Measurements from ENCODE around the gene IVD. TPM values are rescaled to one million over a fixed set of nuclear protein-coding genes. Genes with fewer than 3 reads are reported as not detected.

The IVD gene
- total and polyA plus RNA-seq, 5 donors from 2014 or later = 25.0 to 40.2 (median 32.9) TPM

DNA sequence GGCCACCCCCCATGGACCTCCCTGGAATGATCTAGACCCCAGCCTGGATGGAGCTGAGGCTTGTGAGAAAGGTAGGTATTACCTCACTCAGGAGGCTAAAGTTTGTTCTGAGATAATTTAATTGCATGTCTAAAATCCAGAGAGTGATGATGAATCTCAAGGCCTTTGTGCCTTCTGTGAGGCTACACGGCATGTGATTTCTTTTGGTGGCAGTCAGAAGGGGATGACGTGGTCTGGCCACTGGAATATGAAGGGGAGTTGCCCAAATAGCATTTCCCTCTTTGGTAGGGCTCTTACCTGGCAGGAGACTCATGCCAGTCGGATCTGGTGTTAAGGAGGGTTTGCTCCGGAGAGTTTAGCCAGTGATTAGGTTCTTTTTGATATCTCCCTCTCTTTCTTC is 37.7 kb downstream of the IVD start:
- Histone ChIP-seq H3K9me3 (ENCODE audit: control insufficient read depth in 2 of 2, low read length in 2 of 2) (no peaks in the 10 kb centered on the region), H3K4me1 (ENCODE audit: control insufficient read depth, insufficient read depth, low read length, poor library complexity, severe bottlenecking) (peaks cover 44% of the 10 kb centered on the region), H3K27ac (ENCODE audit: insufficient read depth, low read length, poor library complexity, severe bottlenecking) (no peak overlapping the region), H3K27me3 (ENCODE audit: control insufficient read depth, insufficient read depth, low read length) (no peaks in the 10 kb centered on the region), H3K4me3 (ENCODE audit: low read depth, low read length) (peak overlapping the region; percentile 63), H3K36me3 (ENCODE audit: control insufficient read depth, insufficient read depth, low read length) (no peaks in the 10 kb centered on the region)
- Mint-ChIP-seq H3K27me3 (peaks cover 26% of the 10 kb centered on the region), H3K4me3 (peak overlapping the region in 3 of 4 donors; percentile 92 to 98 (median 93)), H3K4me1 (peaks cover 0 to 70% (median 43%) of the 10 kb centered on the region in 4 donors), H3K36me3 (no peaks in the 10 kb centered on the region), H3K9me3 (peaks cover 0 to 1% (median 0%) of the 10 kb centered on the region in 7 donors), H3K27ac (peak overlapping the region in 2 of 3 donors; percentile 78 to 88)
- DNase-seq (no peak), ATAC-seq (ENCODE audit: low read depth in 2 of 2) (no peak)

DNA sequence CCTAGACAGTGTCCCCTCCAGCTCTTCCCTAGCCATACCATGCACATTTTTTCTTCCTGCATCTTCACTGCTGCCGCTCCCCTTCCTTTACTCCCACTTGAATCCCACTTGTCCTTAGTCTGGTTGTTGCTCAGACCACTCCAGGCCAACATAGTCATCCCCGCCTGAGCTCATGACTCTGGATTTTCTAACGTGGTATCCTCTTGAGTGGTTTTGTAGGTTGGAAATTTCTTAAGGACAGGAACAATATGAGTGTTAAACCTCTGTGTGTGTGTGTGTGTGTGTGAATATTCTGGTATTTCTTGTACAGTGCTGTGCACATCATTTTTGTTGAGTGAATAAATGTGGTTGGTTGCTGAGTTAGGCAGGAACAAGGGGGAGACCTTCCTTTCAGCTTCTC is 38.3 kb downstream of the IVD start:
- no peaks in the 10 kb centered on the region for H3K27me3 ChIP-seq (ENCODE audit: control insufficient read depth, insufficient read depth, low read length)
- DNase-seq (no peak), ATAC-seq (ENCODE audit: low read depth in 2 of 2) (no peak)
- H3K27ac ChIP-seq (ENCODE audit: insufficient read depth, low read length, poor library complexity, severe bottlenecking) = no peak overlapping the region
- peaks cover 44% of the 10 kb centered on the region for H3K4me1 ChIP-seq (ENCODE audit: control insufficient read depth, insufficient read depth, low read length, poor library complexity, severe bottlenecking)
- peaks cover 20% of the 10 kb centered on the region for H3K27me3 Mint-ChIP-seq
- H3K4me3 Mint-ChIP-seq = peak overlapping the region; percentile 83 to 98 (median 92)
- H3K36me3 Mint-ChIP-seq = no peaks in the 10 kb centered on the region
- no peaks in the 10 kb centered on the region for H3K36me3 ChIP-seq (ENCODE audit: control insufficient read depth, insufficient read depth, low read length)
- H3K4me1 Mint-ChIP-seq = peaks cover 0 to 66% (median 43%) of the 10 kb centered on the region in 4 donors
- H3K27ac Mint-ChIP-seq = peak overlapping the region; percentile 28 to 78 (median 57)
- H3K4me3 ChIP-seq (ENCODE audit: low read depth, low read length) = no peak overlapping the region
- peaks cover 0 to 1% (median 0%) of the 10 kb centered on the region in 7 donors for H3K9me3 Mint-ChIP-seq
- no peaks in the 10 kb centered on the region for H3K9me3 ChIP-seq (ENCODE audit: control insufficient read depth in 2 of 2, low read length in 2 of 2)

DNA sequence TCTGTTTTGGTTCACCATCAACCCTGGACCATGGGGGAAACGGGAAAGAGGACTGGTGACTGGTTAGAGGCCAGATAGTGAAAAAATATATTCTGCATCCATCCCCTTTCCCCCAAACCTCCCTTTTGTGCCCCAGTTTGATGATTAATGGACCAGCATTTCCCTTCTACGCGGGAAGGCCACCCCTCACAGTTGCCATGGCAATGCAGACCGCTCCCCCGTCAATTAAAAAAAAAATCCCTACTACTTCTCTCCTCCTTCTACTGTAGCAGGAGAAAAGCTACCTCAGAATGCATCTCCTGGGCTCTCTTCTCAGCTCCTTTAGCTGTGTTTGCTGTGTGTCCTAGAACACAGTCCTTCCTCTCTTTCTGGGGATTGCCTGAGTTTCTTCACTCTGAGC is 39.1 kb downstream of the IVD start:
- Histone ChIP-seq H3K36me3 (ENCODE audit: control insufficient read depth, insufficient read depth, low read length) (no peaks in the 10 kb centered on the region), H3K4me1 (ENCODE audit: control insufficient read depth, insufficient read depth, low read length, poor library complexity, severe bottlenecking) (peaks cover 43% of the 10 kb centered on the region), H3K9me3 (ENCODE audit: control insufficient read depth in 2 of 2, low read length in 2 of 2) (no peaks in the 10 kb centered on the region), H3K27ac (ENCODE audit: insufficient read depth, low read length, poor library complexity, severe bottlenecking) (no peak overlapping the region), H3K27me3 (ENCODE audit: control insufficient read depth, insufficient read depth, low read length) (no peaks in the 10 kb centered on the region), H3K4me3 (ENCODE audit: low read depth, low read length) (no peak overlapping the region)
- peak overlapping the region; percentile 2 to 98 (median 32) for H3K4me3 Mint-ChIP-seq
- no peak for DNase-seq
- peaks cover 0 to 1% (median 0%) of the 10 kb centered on the region in 7 donors for H3K9me3 Mint-ChIP-seq
- peaks cover 11% of the 10 kb centered on the region for H3K27me3 Mint-ChIP-seq
- no peaks in the 10 kb centered on the region for H3K36me3 Mint-ChIP-seq
- no peak for ATAC-seq (ENCODE audit: low read depth in 2 of 2)
- H3K27ac Mint-ChIP-seq = peak overlapping the region in 2 of 3 donors; percentile 21 to 35
- peaks cover 0 to 68% (median 47%) of the 10 kb centered on the region in 4 donors for H3K4me1 Mint-ChIP-seq

DNA sequence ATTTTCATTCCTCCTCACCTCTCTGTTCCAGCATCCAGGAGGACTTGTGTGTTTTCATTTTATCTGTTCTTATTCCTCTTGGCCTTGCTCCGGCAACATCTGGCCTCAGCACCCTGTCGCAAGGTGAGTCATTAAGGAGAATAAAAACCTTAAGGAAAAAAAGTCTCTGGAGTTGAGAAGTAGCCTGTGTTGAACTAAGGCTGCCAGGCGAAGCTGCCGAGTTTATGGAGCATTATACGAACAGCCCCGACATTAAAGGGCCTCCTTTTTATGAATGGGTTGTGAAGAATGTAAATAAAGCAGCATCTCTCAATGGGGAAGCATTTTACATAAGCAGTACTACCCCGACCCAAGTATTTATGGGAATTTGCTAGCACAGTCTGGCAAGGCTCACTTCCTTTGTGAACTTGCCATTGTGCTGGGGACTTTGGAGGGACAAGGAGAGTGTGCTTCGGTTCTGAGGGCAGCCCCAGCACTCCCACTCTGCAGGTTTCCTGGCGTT is 39.9 kb downstream of the IVD start:
- H3K36me3 ChIP-seq (ENCODE audit: control insufficient read depth, insufficient read depth, low read length) = no peaks in the 10 kb centered on the region
- H3K27me3 ChIP-seq (ENCODE audit: control insufficient read depth, insufficient read depth, low read length) = no peaks in the 10 kb centered on the region
- DNase-seq (no peak), ATAC-seq (ENCODE audit: low read depth in 2 of 2) (no peak)
- Mint-ChIP-seq H3K4me1 (peaks cover 0 to 68% (median 50%) of the 10 kb centered on the region in 4 donors), H3K36me3 (no peaks in the 10 kb centered on the region), H3K9me3 (peaks cover 0 to 1% (median 0%) of the 10 kb centered on the region in 7 donors), H3K4me3 (peak overlapping the region in 1 of 4 donors; percentile 98), H3K27ac (peak overlapping the region in 1 of 3 donors; percentile 35), H3K27me3 (peaks cover 4% of the 10 kb centered on the region)
- H3K9me3 ChIP-seq (ENCODE audit: control insufficient read depth in 2 of 2, low read length in 2 of 2) = no peaks in the 10 kb centered on the region
- peaks cover 40% of the 10 kb centered on the region for H3K4me1 ChIP-seq (ENCODE audit: control insufficient read depth, insufficient read depth, low read length, poor library complexity, severe bottlenecking)
- no peak overlapping the region for H3K4me3 ChIP-seq (ENCODE audit: low read depth, low read length)
- H3K27ac ChIP-seq (ENCODE audit: insufficient read depth, low read length, poor library complexity, severe bottlenecking) = no peak overlapping the region

DNA sequence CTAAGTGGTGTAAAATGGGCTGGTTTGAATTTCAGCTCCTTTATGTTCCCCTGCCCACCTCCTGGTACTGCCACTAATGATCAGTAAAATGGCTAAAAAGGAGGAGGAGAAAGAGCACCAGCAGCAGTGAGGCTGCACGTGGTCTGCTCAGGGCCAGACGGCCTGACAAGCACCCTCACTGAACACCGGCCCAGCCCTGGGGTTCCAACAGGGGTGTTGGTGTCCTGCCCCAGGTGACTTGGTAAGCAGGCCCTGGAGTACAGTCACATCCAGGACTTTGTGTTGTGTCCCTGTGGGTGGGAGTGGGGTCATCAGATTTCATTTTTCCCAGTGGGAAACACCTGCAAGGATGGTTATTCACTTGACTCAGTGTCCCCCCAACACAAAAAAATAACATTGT is 40.5 kb downstream of the IVD start:
- Histone ChIP-seq H3K36me3 (ENCODE audit: control insufficient read depth, insufficient read depth, low read length) (no peaks in the 10 kb centered on the region), H3K4me1 (ENCODE audit: control insufficient read depth, insufficient read depth, low read length, poor library complexity, severe bottlenecking) (peaks cover 42% of the 10 kb centered on the region), H3K4me3 (ENCODE audit: low read depth, low read length) (no peak overlapping the region), H3K27ac (ENCODE audit: insufficient read depth, low read length, poor library complexity, severe bottlenecking) (no peak overlapping the region), H3K9me3 (ENCODE audit: control insufficient read depth in 2 of 2, low read length in 2 of 2) (no peaks in the 10 kb centered on the region), H3K27me3 (ENCODE audit: control insufficient read depth, insufficient read depth, low read length) (no peaks in the 10 kb centered on the region)
- peaks cover 0 to 1% (median 0%) of the 10 kb centered on the region in 7 donors for H3K9me3 Mint-ChIP-seq
- H3K27ac Mint-ChIP-seq = no peak overlapping the region
- H3K4me3 Mint-ChIP-seq = no peak overlapping the region
- peaks cover 4% of the 10 kb centered on the region for H3K27me3 Mint-ChIP-seq
- no peak for DNase-seq
- no peak for ATAC-seq (ENCODE audit: low read depth in 2 of 2)
- peaks cover 2 to 74% (median 53%) of the 10 kb centered on the region in 4 donors for H3K4me1 Mint-ChIP-seq
- H3K36me3 Mint-ChIP-seq = no peaks in the 10 kb centered on the region

DNA sequence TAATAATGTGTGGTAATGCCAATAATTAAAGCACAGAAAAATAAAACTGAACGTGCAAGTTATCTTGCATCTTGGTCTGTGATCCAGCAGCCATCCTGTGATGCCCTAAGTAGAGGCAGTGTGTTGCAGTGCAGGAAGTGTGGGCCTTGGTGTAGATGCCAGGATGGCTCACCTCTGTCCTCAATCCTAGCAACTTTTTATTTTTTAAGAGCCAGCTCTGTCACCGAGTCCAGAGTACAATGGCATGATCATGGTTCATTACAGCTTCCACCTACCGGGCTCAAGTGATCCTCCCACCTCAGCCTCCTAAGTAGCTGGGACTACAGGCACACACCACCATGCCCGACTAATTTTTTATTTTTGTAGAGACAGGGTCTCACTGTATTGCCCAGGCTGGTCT is 42.8 kb downstream of the IVD start:
- no peak overlapping the region for H3K27ac Mint-ChIP-seq
- Histone ChIP-seq H3K4me3 (ENCODE audit: low read depth, low read length) (no peak overlapping the region), H3K27me3 (ENCODE audit: control insufficient read depth, insufficient read depth, low read length) (no peaks in the 10 kb centered on the region), H3K9me3 (ENCODE audit: control insufficient read depth in 2 of 2, low read length in 2 of 2) (no peaks in the 10 kb centered on the region), H3K4me1 (ENCODE audit: control insufficient read depth, insufficient read depth, low read length, poor library complexity, severe bottlenecking) (peaks cover 47% of the 10 kb centered on the region), H3K36me3 (ENCODE audit: control insufficient read depth, insufficient read depth, low read length) (no peaks in the 10 kb centered on the region), H3K27ac (ENCODE audit: insufficient read depth, low read length, poor library complexity, severe bottlenecking) (no peak overlapping the region)
- DNase-seq (no peak), ATAC-seq (ENCODE audit: low read depth in 2 of 2) (no peak)
- H3K36me3 Mint-ChIP-seq = no peaks in the 10 kb centered on the region
- peaks cover 4% of the 10 kb centered on the region for H3K27me3 Mint-ChIP-seq
- H3K4me1 Mint-ChIP-seq = peaks cover 13 to 85% (median 65%) of the 10 kb centered on the region in 4 donors
- H3K9me3 Mint-ChIP-seq = no peaks in the 10 kb centered on the region
- no peak overlapping the region for H3K4me3 Mint-ChIP-seq

DNA sequence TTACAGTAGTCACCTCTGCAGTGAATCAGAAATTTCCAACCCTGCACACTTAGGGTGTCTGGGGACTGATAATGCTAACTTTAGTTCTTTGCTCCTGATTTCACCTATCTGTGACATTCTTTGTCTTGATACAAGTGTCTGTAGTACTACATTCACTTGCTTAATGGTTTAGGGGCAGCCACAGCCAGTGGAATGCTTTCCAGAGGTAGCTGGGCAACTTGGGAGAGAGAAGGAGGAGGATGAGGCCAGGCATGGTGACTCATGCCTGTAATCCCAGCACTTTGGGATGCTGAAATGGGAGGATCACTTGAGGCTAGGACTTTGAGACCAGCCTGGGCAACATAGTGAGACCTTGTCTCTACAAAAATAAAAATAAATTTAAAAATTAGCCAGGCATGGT is 43.7 kb downstream of the IVD start:
- ATAC-seq (ENCODE audit: low read depth in 2 of 2) (no peak), DNase-seq (no peak)
- Histone ChIP-seq H3K4me3 (ENCODE audit: low read depth, low read length) (no peak overlapping the region), H3K27ac (ENCODE audit: insufficient read depth, low read length, poor library complexity, severe bottlenecking) (no peak overlapping the region), H3K27me3 (ENCODE audit: control insufficient read depth, insufficient read depth, low read length) (no peaks in the 10 kb centered on the region), H3K4me1 (ENCODE audit: control insufficient read depth, insufficient read depth, low read length, poor library complexity, severe bottlenecking) (peaks cover 48% of the 10 kb centered on the region), H3K36me3 (ENCODE audit: control insufficient read depth, insufficient read depth, low read length) (no peaks in the 10 kb centered on the region), H3K9me3 (ENCODE audit: control insufficient read depth in 2 of 2, low read length in 2 of 2) (no peaks in the 10 kb centered on the region)
- Mint-ChIP-seq H3K4me3 (peak overlapping the region in 1 of 4 donors; percentile 25), H3K27ac (peak overlapping the region in 2 of 3 donors; percentile 62 to 80), H3K4me1 (peaks cover 13 to 85% (median 65%) of the 10 kb centered on the region in 4 donors), H3K36me3 (no peaks in the 10 kb centered on the region), H3K27me3 (no peaks in the 10 kb centered on the region), H3K9me3 (no peaks in the 10 kb centered on the region)

DNA sequence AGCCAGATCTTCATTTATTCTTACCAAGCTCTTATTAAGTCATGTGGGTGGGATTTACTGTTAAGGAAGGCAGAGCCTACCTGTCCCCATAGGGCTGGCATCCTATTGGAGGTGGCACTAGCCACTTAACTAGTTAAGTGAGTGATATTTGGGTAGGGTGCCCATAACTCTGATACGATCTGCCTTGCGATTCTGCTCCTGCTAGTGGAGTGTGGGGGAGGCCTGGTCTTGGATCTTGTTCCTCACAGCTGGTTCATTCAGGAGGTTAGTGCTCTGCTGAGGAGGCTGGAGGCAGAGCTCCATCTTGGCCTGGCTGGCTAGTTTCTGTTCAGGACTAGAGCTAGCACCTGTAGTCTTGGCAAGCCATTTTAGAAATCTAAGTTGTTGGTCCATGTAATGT is 44.5 kb downstream of the IVD start:
- Histone ChIP-seq H3K4me3 (ENCODE audit: low read depth, low read length) (no peak overlapping the region), H3K27me3 (ENCODE audit: control insufficient read depth, insufficient read depth, low read length) (no peaks in the 10 kb centered on the region), H3K27ac (ENCODE audit: insufficient read depth, low read length, poor library complexity, severe bottlenecking) (no peak overlapping the region), H3K4me1 (ENCODE audit: control insufficient read depth, insufficient read depth, low read length, poor library complexity, severe bottlenecking) (peaks cover 53% of the 10 kb centered on the region), H3K9me3 (ENCODE audit: control insufficient read depth in 2 of 2, low read length in 2 of 2) (no peaks in the 10 kb centered on the region), H3K36me3 (ENCODE audit: control insufficient read depth, insufficient read depth, low read length) (no peaks in the 10 kb centered on the region)
- peak overlapping the region in 2 of 4 donors; percentile 2 to 67 for H3K4me3 Mint-ChIP-seq
- H3K36me3 Mint-ChIP-seq = no peaks in the 10 kb centered on the region
- ATAC-seq (ENCODE audit: low read depth in 2 of 2) (no peak), DNase-seq (no peak)
- H3K27ac Mint-ChIP-seq = peak overlapping the region; percentile 55 to 80 (median 66)
- H3K9me3 Mint-ChIP-seq = no peaks in the 10 kb centered on the region
- H3K4me1 Mint-ChIP-seq = peaks cover 13 to 85% (median 65%) of the 10 kb centered on the region in 4 donors
- no peaks in the 10 kb centered on the region for H3K27me3 Mint-ChIP-seq
